Ovary (tissue), 3 donors: Measurements from ENCODE around the gene RFX5.

Experiments
- POLR2A ChIP-seq: fragments of 450-650 bp; IDR thresholded peaks from one replicate; pipeline ENCODE4 v1.6.1; 2017; ENCODE audit warnings: antibody characterized with exemption, mild to moderate bottlenecking, moderate library complexity
- TF ChIP-seq, protein P1 (sequence below), 3 donors: fragments of 450-650 bp in 2 of 3; fragments of 200-600 bp in 1 of 3; IDR thresholded peaks; one replicate each; pipeline versions ENCODE4 v1.5.1 to v1.8.0; 2016 to 2022; ENCODE audit warnings: antibody characterized with exemption in 3 of 3, mild to moderate bottlenecking in 1 of 3
- donor health status: DM: no; HTN: no; CAD: no.

DNA sequence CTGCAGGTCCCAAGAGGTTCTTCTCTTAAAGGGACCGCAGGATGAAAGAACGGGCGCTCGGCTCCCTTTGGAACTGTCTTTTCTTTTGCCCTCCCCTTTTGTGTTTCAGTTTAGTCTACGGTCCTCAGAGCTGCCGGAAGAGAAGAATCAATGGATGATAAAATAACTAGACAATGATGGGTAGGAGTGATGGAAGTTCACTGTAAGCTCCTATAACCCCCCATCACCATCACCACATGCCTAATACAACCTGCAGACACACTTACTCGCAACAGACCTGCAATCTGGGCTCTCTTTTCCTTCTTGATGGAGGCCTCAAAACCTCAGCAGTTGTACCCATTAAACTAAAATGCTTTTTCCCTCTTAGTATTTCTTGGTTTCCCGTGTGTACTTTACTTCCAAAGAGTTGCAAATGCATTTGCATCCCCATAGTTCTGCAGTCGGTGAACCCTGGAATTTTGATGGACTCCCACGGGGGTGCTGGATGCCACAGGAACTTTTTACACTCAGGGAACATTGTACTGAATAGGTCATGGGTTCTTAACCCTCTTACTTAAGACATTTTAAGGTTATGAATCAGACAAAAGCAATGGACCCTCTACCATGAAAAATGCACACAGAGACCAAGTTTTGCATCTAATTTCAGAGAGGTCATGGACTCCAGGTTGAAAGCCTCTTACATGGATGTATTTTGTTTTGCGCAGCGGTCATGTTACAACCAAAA, 633 bp upstream of the RFX5 start:
- no peak for TF ChIP-seq POLR2A
- TF ChIP-seq, protein P1, sequence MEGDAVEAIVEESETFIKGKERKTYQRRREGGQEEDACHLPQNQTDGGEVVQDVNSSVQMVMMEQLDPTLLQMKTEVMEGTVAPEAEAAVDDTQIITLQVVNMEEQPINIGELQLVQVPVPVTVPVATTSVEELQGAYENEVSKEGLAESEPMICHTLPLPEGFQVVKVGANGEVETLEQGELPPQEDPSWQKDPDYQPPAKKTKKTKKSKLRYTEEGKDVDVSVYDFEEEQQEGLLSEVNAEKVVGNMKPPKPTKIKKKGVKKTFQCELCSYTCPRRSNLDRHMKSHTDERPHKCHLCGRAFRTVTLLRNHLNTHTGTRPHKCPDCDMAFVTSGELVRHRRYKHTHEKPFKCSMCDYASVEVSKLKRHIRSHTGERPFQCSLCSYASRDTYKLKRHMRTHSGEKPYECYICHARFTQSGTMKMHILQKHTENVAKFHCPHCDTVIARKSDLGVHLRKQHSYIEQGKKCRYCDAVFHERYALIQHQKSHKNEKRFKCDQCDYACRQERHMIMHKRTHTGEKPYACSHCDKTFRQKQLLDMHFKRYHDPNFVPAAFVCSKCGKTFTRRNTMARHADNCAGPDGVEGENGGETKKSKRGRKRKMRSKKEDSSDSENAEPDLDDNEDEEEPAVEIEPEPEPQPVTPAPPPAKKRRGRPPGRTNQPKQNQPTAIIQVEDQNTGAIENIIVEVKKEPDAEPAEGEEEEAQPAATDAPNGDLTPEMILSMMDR (IDR thresholded peaks at IDR 0.05): no peak
